ENCODE results near the gene TRUB2. TPM values are rescaled to one million over a fixed set of nuclear protein-coding genes. Genes with fewer than 3 reads are reported as not detected.

Gene TRUB2
- total RNA-seq, 1 experiment from 2014 or later: 8.4 TPM

DNA sequence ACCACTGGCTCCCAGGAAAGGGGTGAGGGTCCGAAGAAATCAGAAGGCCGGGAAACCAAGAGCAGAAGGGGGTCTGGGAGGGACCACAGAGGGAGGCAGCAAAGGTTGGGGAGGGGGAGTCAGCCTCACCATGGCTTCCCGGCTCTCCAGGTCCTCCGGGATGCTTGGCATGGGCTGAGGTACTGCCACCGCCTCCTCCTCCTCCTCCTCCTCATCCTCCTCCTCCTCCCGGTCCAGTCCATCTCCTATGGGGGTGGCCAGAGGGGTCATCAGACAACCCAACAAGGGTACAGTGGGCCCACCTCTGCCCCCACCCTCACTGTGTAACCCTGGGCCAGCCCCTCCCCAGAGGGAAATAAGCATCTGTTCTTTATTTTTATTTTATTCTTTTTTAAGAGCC lies 63.9 kb downstream of the TRUB2 start:
- no peaks in the 10 kb centered on the region for H3K9me3 ChIP-seq (replicated peaks)
- H3K27me3 ChIP-seq (replicated peaks): no peaks in the 10 kb centered on the region
- H3K36me3 ChIP-seq: peaks cover 65% of the 10 kb centered on the region
- no peak overlapping the region for H3K4me3 ChIP-seq
- H3K27ac ChIP-seq: no peak overlapping the region
- no peak for DNase-seq (ENCODE audit: low read depth in 1 of 2, low spot score in 2 of 2)
- H3K4me1 ChIP-seq (replicated peaks): 0 out of 2 replicates have a peak, but pooled peaks cover 3% of the 10 kb centered on the region

DNA sequence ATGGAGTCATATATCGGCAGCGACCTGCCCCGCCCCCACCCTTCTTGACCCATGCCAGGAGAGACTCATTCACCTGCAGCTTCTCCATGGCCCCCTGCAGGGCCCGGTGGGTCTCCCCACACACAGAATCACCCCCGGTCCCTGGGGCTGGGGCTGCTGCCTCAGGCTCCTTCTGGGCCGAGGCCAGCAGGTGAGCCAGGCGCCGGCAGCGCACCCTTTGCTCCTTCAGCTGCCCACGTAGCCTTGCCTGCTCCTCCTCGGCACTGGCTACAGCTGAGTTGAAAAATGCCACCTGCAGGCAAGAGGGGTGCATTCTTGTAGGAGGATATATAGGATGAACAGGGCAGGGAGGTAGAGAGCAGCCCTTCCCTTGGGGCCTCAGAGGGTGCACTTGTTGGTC lies 64.3 kb downstream of the TRUB2 start:
- Histone ChIP-seq H3K27ac (no peak overlapping the region), H3K4me1 (replicated peaks) (0 out of 2 replicates have a peak, but pooled peaks cover 3% of the 10 kb centered on the region), H3K36me3 (peaks cover 61% of the 10 kb centered on the region), H3K4me3 (no peak overlapping the region), H3K9me3 (replicated peaks) (no peaks in the 10 kb centered on the region), H3K27me3 (replicated peaks) (no peaks in the 10 kb centered on the region)
- DNase-seq (ENCODE audit: low read depth in 1 of 2, low spot score in 2 of 2): no peak

DNA sequence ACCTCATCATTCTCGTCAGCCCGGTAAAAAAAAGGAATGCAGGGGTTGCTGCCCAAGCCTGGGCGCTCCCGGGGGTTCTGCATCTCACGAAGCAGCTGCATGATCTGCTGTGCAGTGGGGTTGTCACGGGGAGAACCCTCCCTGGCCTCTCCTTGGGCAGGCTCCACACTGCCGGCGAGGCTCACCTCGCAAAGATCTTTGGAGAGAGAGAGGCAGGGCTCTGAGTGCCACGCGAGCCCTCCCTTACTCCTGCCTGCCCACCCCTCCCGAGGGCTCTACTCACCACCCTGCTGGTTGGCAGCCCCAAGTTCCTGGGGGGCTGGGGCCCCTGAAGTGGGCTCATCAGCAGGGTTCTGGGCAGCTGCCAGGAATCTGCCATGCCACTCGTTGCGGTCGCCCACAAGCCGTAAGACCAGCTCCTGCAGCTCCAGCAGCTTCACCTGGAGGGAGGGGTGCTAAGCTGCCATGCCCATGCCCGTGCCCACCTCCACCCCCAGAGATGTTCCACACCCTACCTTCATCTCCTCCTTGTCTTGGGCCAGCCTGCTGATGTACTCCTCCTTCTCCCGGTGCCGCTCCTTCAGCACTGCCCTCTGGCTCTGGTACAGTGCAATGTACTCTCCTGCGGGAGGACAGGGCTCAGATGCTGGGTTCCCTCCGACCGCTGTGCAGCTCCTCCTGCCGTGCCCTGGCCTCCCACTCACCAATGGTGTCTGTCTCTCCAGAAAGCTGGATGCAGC lies 65.0 kb downstream of the TRUB2 start:
- Histone ChIP-seq H3K27me3 (replicated peaks) (no peaks in the 10 kb centered on the region), H3K4me3 (no peak overlapping the region), H3K4me1 (replicated peaks) (0 out of 2 replicates have a peak, but pooled peaks cover 3% of the 10 kb centered on the region), H3K36me3 (peaks cover 56% of the 10 kb centered on the region), H3K9me3 (replicated peaks) (no peaks in the 10 kb centered on the region), H3K27ac (no peak overlapping the region)
- no peak for DNase-seq (ENCODE audit: low read depth in 1 of 2, low spot score in 2 of 2)

Other genes starting within 250 kb of the TRUB2 start
- 37.9 and 41.4 TPM in 2 replicates for gene PTGES2, start 194.7 kb downstream of the TRUB2 start, total RNA-seq (2014; rRNA removed; shearing (Covaris generic))
- not detected in 2 replicates for gene LCN2, start 173.0 kb downstream of the TRUB2 start, total RNA-seq (2014; rRNA removed; shearing (Covaris generic))
- gene BBLN, start 162.2 kb downstream of the TRUB2 start, total RNA-seq (2014; rRNA removed; shearing (Covaris generic)): 96.6 and 112 TPM in 2 replicates
- 38.2 and 38.8 TPM in 2 replicates for gene CIZ1, start 130.9 kb downstream of the TRUB2 start, total RNA-seq (2014; rRNA removed; shearing (Covaris generic))
- gene DNM1, start 119.1 kb downstream of the TRUB2 start, total RNA-seq (2014; rRNA removed; shearing (Covaris generic)): 2.2 and 2.5 TPM in 2 replicates
- 76.2 and 78.6 TPM in 2 replicates for gene GOLGA2, start 46.4 kb downstream of the TRUB2 start, total RNA-seq (2014; rRNA removed; shearing (Covaris generic))
- gene SWI5, start 46.2 kb downstream of the TRUB2 start, total RNA-seq (2014; rRNA removed; shearing (Covaris generic)): 25.4 and 26.7 TPM in 2 replicates
- gene COQ4, start 392 bp upstream of the TRUB2 start, total RNA-seq (2014; rRNA removed; shearing (Covaris generic)): 27.8 and 36.6 TPM in 2 replicates
- 23.3 and 26.4 TPM in 2 replicates for gene SLC27A4, start 18.1 kb upstream of the TRUB2 start, total RNA-seq (2014; rRNA removed; shearing (Covaris generic))
- 22.7 and 35.0 TPM in 2 replicates for gene URM1, start 48.9 kb upstream of the TRUB2 start, total RNA-seq (2014; rRNA removed; shearing (Covaris generic))
- 24.7 and 29.9 TPM in 2 replicates for gene CERCAM, start 98.4 kb upstream of the TRUB2 start, total RNA-seq (2014; rRNA removed; shearing (Covaris generic))
- 48.0 and 56.9 TPM in 2 replicates for gene ODF2, start 133.6 kb upstream of the TRUB2 start, total RNA-seq (2014; rRNA removed; shearing (Covaris generic))
- 31.3 and 49.3 TPM in 2 replicates for gene GLE1, start 182.3 kb upstream of the TRUB2 start, total RNA-seq (2014; rRNA removed; shearing (Covaris generic))
- gene SPTAN1, start 230.1 kb upstream of the TRUB2 start, total RNA-seq (2014; rRNA removed; shearing (Covaris generic)): 165 and 181 TPM in 2 replicates

Data from SJSA1 (cell line).